HEK293 (cell line): Measurements from ENCODE around the gene RNF212.

Experiments
- GLI2 ChIP-seq: fragments of 450-650 bp; formaldehyde crosslinking; IDR thresholded peaks from 2 replicates; pipeline ENCODE4; 2017; ENCODE audit warnings: missing biosample characterization, missing genetic modification characterization, low read depth, borderline replicate concordance
- HIC1 ChIP-seq: fragments of 450-650 bp; formaldehyde crosslinking; IDR thresholded peaks from 2 replicates; pipeline ENCODE4 v1.5.1; 2016; ENCODE audit warnings: missing biosample characterization, missing genetic modification characterization
- IKZF3 ChIP-seq: fragments of 450-650 bp; IDR thresholded peaks from 2 replicates; pipeline ENCODE4 v1.5.0; 2018; ENCODE audit warnings: missing biosample characterization, mild to moderate bottlenecking, missing genetic modification characterization, moderate library complexity
- KLF8 ChIP-seq: fragments of 450-650 bp; formaldehyde crosslinking; IDR thresholded peaks from 2 replicates; pipeline ENCODE4 v1.5.1; 2016; ENCODE audit warnings: missing biosample characterization, missing genetic modification characterization
- KLF9 ChIP-seq: fragments of 450-650 bp; formaldehyde crosslinking; IDR thresholded peaks from 2 replicates; pipeline ENCODE4 v1.5.1; 2016; ENCODE audit warnings: missing biosample characterization, missing genetic modification characterization, low read depth
- MZF1 ChIP-seq: fragments of 450-650 bp; formaldehyde crosslinking; IDR thresholded peaks from 2 replicates; pipeline ENCODE4 v1.5.1; 2017; ENCODE audit warnings: missing biosample characterization, missing genetic modification characterization, borderline replicate concordance
- SETDB1 ChIP-seq: IDR thresholded peaks from one replicate; pipeline ENCODE4 v1.6.1; 2017; ENCODE audit warnings: mild to moderate bottlenecking, low read length, moderate library complexity, mixed read lengths; ENCODE audit not compliant: insufficient read length
- SP7 ChIP-seq: fragments of 450-650 bp; formaldehyde crosslinking; IDR thresholded peaks from 2 replicates; pipeline ENCODE4 v1.5.1; 2016; ENCODE audit warnings: missing biosample characterization, missing genetic modification characterization
- ZBTB17 ChIP-seq: fragments of 450-650 bp; formaldehyde crosslinking; IDR thresholded peaks from 2 replicates; pipeline ENCODE4 v1.5.1; 2016; ENCODE audit warnings: missing biosample characterization, missing genetic modification characterization
- ZBTB20 ChIP-seq: fragments of 450-650 bp; formaldehyde crosslinking; IDR thresholded peaks from 2 replicates; pipeline ENCODE4 v1.5.1; 2016; ENCODE audit warnings: missing biosample characterization, missing genetic modification characterization
- ZBTB26 ChIP-seq: fragments of 450-650 bp; formaldehyde crosslinking; optimal IDR thresholded peaks from 2 replicates; pipeline ENCODE3; 2016; ENCODE audit warnings: missing biosample characterization, mild to moderate bottlenecking, missing genetic modification characterization
- ZEB2 ChIP-seq: fragments of 450-650 bp; formaldehyde crosslinking; IDR thresholded peaks from 2 replicates; pipeline ENCODE4 v1.5.1; 2016; ENCODE audit warnings: missing biosample characterization, missing genetic modification characterization
- ZFP3 ChIP-seq: fragments of 450-650 bp; formaldehyde crosslinking; IDR thresholded peaks from 2 replicates; pipeline ENCODE4 v1.5.1; 2016; ENCODE audit warnings: low read depth, missing biosample characterization, missing genetic modification characterization
- ZNF10 ChIP-seq: fragments of 450-650 bp; formaldehyde crosslinking; IDR thresholded peaks from 2 replicates; pipeline ENCODE4 v1.5.1; 2017; ENCODE audit warnings: missing biosample characterization, missing genetic modification characterization
- ZNF114 ChIP-seq: fragments of 450-650 bp; formaldehyde crosslinking; IDR thresholded peaks from 2 replicates; pipeline ENCODE4 v1.5.0; 2017; ENCODE audit warnings: missing biosample characterization, missing genetic modification characterization
- ZNF140 ChIP-seq: fragments of 450-650 bp; formaldehyde crosslinking; IDR thresholded peaks from 2 replicates; pipeline ENCODE4 v1.5.1; 2016; ENCODE audit warnings: missing biosample characterization, missing genetic modification characterization
- ZNF18 ChIP-seq: fragments of 450-650 bp; formaldehyde crosslinking; IDR thresholded peaks from 2 replicates; pipeline ENCODE4 v1.5.1; 2016; ENCODE audit warnings: missing biosample characterization, missing genetic modification characterization
- ZNF202 ChIP-seq: fragments of 450-650 bp; formaldehyde crosslinking; IDR thresholded peaks from 2 replicates; pipeline ENCODE4 v1.5.1; 2016; ENCODE audit warnings: missing biosample characterization, missing genetic modification characterization, borderline replicate concordance
- ZNF26 ChIP-seq: fragments of 450-650 bp; formaldehyde crosslinking; IDR thresholded peaks from 2 replicates; pipeline ENCODE4 v1.5.1; 2016; ENCODE audit warnings: missing biosample characterization, missing genetic modification characterization
- ZNF423 ChIP-seq: fragments of 450-650 bp; formaldehyde crosslinking; IDR thresholded peaks from 2 replicates; pipeline ENCODE4 v1.5.1; 2016; ENCODE audit warnings: missing biosample characterization, missing genetic modification characterization
- ZNF473 ChIP-seq: fragments of 450-650 bp; formaldehyde crosslinking; IDR thresholded peaks from 2 replicates; pipeline ENCODE4 v1.5.1; 2017; ENCODE audit warnings: missing biosample characterization, missing genetic modification characterization
- ZNF530 ChIP-seq: fragments of 450-650 bp; formaldehyde crosslinking; IDR thresholded peaks from 2 replicates; pipeline ENCODE4 v1.5.1; 2016; ENCODE audit warnings: low read depth, missing biosample characterization, missing genetic modification characterization
- ZNF624 ChIP-seq: fragments of 450-650 bp; formaldehyde crosslinking; IDR thresholded peaks from 2 replicates; pipeline ENCODE4 v1.5.1; 2017; ENCODE audit warnings: missing biosample characterization, missing genetic modification characterization
- ZNF626 ChIP-seq: fragments of 450-650 bp; sonication (Bioruptor Pico); formaldehyde crosslinking; IDR thresholded peaks from 2 replicates; pipeline ENCODE4 v1.5.1; 2018; ENCODE audit warnings: missing biosample characterization, missing genetic modification characterization, inconsistent platforms
- ZNF645 ChIP-seq: fragments of 450-650 bp; formaldehyde crosslinking; IDR thresholded peaks from 2 replicates; pipeline ENCODE4; 2016; ENCODE audit warnings: missing biosample characterization, missing genetic modification characterization
- ZNF677 ChIP-seq: fragments of 450-650 bp; IDR thresholded peaks from 2 replicates; pipeline ENCODE4 v1.5.0; 2018; ENCODE audit warnings: missing biosample characterization, mild to moderate bottlenecking, missing genetic modification characterization, moderate library complexity
- ZNF701 ChIP-seq: fragments of 450-650 bp; formaldehyde crosslinking; IDR thresholded peaks from 2 replicates; pipeline ENCODE4 v1.5.1; 2016; ENCODE audit warnings: missing biosample characterization, missing genetic modification characterization
- ZNF768 ChIP-seq: fragments of 450-650 bp; formaldehyde crosslinking; IDR thresholded peaks from 2 replicates; pipeline ENCODE4 v1.5.1; 2018; ENCODE audit warnings: missing biosample characterization, mild to moderate bottlenecking, missing genetic modification characterization
- TF ChIP-seq, protein P1 (sequence below): fragments of 450-650 bp; formaldehyde crosslinking; IDR thresholded peaks from 2 replicates; pipeline ENCODE4 v1.5.1; 2016; ENCODE audit warnings: missing biosample characterization, missing genetic modification characterization

Gene RNF212

GRCh38 chr4:1043651-1044468 lies 69.5 kb downstream of the RNF212 start (continued):
- TF ChIP-seq ZNF18 (tag by site-specific recombination) (no peak), ZBTB20 (no peak; the same call in 1 of the 2 replicates), HIC1 (tag by site-specific recombination) (peak; percentile 92), ZNF677 (no peak), ZNF626 (tag by site-specific recombination) (no peak), ZNF701 (tag by site-specific recombination) (no peak), ZNF202 (tag by site-specific recombination) (no peak), ZNF768 (tag by site-specific recombination) (no peak), SETDB1 (no peak), IKZF3 (tag by site-specific recombination) (peak; percentile 61; the same call in 1 of the 2 replicates), ZNF423 (0 out of 2 replicates have a peak, but pooled peaks have one; percentile 15), ZEB2 (tag by site-specific recombination) (peak; percentile 94), MZF1 (tag by site-specific recombination) (no peak), ZFP3 (no peak), SP7 (peak; percentile 94), ZBTB17 (tag by site-specific recombination) (0 out of 2 replicates have a peak, but pooled peaks have one; percentile 22), ZNF114 (no peak), ZNF645 (no peak), ZNF140 (tag by site-specific recombination) (no peak), GLI2 (tag by site-specific recombination) (no peak), ZNF473 (tag by site-specific recombination) (no peak), ZNF10 (tag by site-specific recombination) (no peak), ZNF530 (no peak), ZNF26 (no peak), KLF8 (tag by site-specific recombination) (peak; percentile 64; the same call in 1 of the 2 replicates), ZBTB26 (peak; percentile 32), KLF9 (tag by site-specific recombination) (peak; percentile 57; the same call in 1 of the 2 replicates), ZNF624 (tag by site-specific recombination) (no peak)
- TF ChIP-seq, protein P1, sequence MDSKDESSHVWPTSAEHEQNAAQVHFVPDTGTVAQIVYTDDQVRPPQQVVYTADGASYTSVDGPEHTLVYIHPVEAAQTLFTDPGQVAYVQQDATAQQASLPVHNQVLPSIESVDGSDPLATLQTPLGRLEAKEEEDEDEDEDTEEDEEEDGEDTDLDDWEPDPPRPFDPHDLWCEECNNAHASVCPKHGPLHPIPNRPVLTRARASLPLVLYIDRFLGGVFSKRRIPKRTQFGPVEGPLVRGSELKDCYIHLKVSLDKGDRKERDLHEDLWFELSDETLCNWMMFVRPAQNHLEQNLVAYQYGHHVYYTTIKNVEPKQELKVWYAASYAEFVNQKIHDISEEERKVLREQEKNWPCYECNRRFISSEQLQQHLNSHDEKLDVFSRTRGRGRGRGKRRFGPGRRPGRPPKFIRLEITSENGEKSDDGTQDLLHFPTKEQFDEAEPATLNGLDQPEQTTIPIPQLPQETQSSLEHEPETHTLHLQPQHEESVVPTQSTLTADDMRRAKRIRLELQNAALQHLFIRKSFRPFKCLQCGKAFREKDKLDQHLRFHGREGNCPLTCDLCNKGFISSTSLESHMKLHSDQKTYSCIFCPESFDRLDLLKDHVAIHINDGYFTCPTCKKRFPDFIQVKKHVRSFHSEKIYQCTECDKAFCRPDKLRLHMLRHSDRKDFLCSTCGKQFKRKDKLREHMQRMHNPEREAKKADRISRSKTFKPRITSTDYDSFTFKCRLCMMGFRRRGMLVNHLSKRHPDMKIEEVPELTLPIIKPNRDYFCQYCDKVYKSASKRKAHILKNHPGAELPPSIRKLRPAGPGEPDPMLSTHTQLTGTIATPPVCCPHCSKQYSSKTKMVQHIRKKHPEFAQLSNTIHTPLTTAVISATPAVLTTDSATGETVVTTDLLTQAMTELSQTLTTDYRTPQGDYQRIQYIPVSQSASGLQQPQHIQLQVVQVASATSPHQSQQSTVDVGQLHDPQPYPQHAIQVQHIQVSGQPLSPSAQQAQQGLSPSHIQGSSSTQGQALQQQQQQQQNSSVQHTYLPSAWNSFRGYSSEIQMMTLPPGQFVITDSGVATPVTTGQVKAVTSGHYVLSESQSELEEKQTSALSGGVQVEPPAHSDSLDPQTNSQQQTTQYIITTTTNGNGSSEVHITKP (tag by site-specific recombination), result peak; percentile 59
